ENCODE data around the gene ASTL.

- TF ChIP-seq CTCF (IDR thresholded peaks at IDR 0.05; ENCODE audit: low read depth, low read length, missing input control), result no peak
- no peak for TF ChIP-seq TAF1 (conservative IDR thresholded peaks at IDR 0.05)
- no peak for TF ChIP-seq HNF4A (conservative IDR thresholded peaks at IDR 0.05)
- TF ChIP-seq FOXA1 (IDR thresholded peaks at IDR 0.05), result no peak
- no peak for TF ChIP-seq JUND (IDR thresholded peaks at IDR 0.05)
- no peak for TF ChIP-seq MAX (IDR thresholded peaks at IDR 0.05)
- no peak for TF ChIP-seq REST (IDR thresholded peaks at IDR 0.05)
- TF ChIP-seq HNF4G (IDR thresholded peaks at IDR 0.05), result no peak
- TF ChIP-seq RAD21 (IDR thresholded peaks at IDR 0.05), result no peak
- TF ChIP-seq EGR1 (IDR thresholded peaks at IDR 0.05; ENCODE audit: low read depth in 2 of 2), result no peak
- no peak for TF ChIP-seq FOXA2 (IDR thresholded peaks at IDR 0.05)
- TF ChIP-seq YY1 (IDR thresholded peaks at IDR 0.05), result no peak
Measured at GRCh38 chr2:96114546-96114902, 23.8 kb downstream of the ASTL start.

Measured in liver (tissue), 3 donors.